HepG2 (cell line): ENCODE measurements around the gene BPIFB6. TPM values are rescaled to one million over a fixed set of nuclear protein-coding genes. Genes with fewer than 3 reads are reported as not detected.

Experiments used
- BORCS8-MEF2B ChIP-seq: sonication (generic); formaldehyde crosslinking; IDR thresholded peaks from 2 replicates; pipeline ENCODE4 v1.8.0; 2022; ENCODE audit warnings: mild to moderate bottlenecking, missing genetic modification reagents
- ETV6 ChIP-seq: sonication (generic); formaldehyde crosslinking; conservative IDR thresholded peaks from 2 replicates; pipeline ENCODE4 v1.4.0; 2020; ENCODE audit warnings: missing genetic modification reagents
- HDAC2 ChIP-seq: sonication (generic); formaldehyde crosslinking; IDR thresholded peaks from 2 replicates; pipeline ENCODE4 v1.4.0; 2020; ENCODE audit warnings: missing genetic modification reagents
- HINFP ChIP-seq: sonication (generic); formaldehyde crosslinking; IDR thresholded peaks from 2 replicates; pipeline ENCODE4 v1.4.0; 2020; ENCODE audit warnings: low read depth, mild to moderate bottlenecking, missing genetic modification reagents
- IRF1 ChIP-seq: sonication (generic); formaldehyde crosslinking; IDR thresholded peaks from 2 replicates; pipeline ENCODE4 v1.4.0; 2020; ENCODE audit warnings: low read depth, mild to moderate bottlenecking, missing genetic modification reagents
- KDM3A ChIP-seq: IDR thresholded peaks from 2 replicates; pipeline ENCODE4 v1.6.1; 2018; ENCODE audit warnings: low read depth, missing compliant biosample characterization
- LCORL ChIP-seq, 2 experiments: fragments of 450-650 bp in 1 of 2; sonication (generic) in 1 of 2; formaldehyde crosslinking in 1 of 2; IDR thresholded peaks; 2 replicates each; pipeline versions ENCODE4 v1.5.0 to v1.6.1; 2017 to 2020; ENCODE audit warnings: antibody characterized with exemption in 1 of 2, missing genetic modification reagents in 1 of 2
- MYC ChIP-seq: sonication (generic); formaldehyde crosslinking; IDR thresholded peaks from 2 replicates; pipeline ENCODE4 v1.9.0; 2021; ENCODE audit warnings: missing genetic modification reagents, borderline replicate concordance
- PAWR ChIP-seq: sonication (generic); formaldehyde crosslinking; IDR thresholded peaks from 2 replicates; pipeline ENCODE4 v1.4.0; 2020; ENCODE audit warnings: missing genetic modification reagents, mild to moderate bottlenecking, borderline replicate concordance
- POLR2AphosphoS5 ChIP-seq: IDR thresholded peaks from 2 replicates; pipeline ENCODE4 v1.6.1; 2012; ENCODE audit warnings: low read depth, low read length
- PRDM10 ChIP-seq: sonication (generic); formaldehyde crosslinking; IDR thresholded peaks from 2 replicates; pipeline ENCODE4 v1.4.0; 2020; ENCODE audit warnings: low read depth, missing genetic modification reagents
- ZFP91 ChIP-seq: sonication (generic); formaldehyde crosslinking; IDR thresholded peaks from 2 replicates; pipeline ENCODE4 v1.9.0; 2022; ENCODE audit warnings: missing genetic modification reagents, mild to moderate bottlenecking, borderline replicate concordance
- ZNF143 ChIP-seq: sonication (generic); formaldehyde crosslinking; IDR thresholded peaks from 2 replicates; pipeline ENCODE4 v1.4.0; 2020; ENCODE audit warnings: missing genetic modification reagents
- ZNF337 ChIP-seq: sonication (generic); formaldehyde crosslinking; IDR thresholded peaks from 2 replicates; pipeline ENCODE4 v1.5.1; 2020; ENCODE audit warnings: missing genetic modification reagents, low read depth, mild to moderate bottlenecking, borderline replicate concordance
- ZNF678 ChIP-seq: sonication (generic); formaldehyde crosslinking; IDR thresholded peaks from 2 replicates; pipeline ENCODE4 v1.4.0; 2020; ENCODE audit warnings: mild to moderate bottlenecking, missing genetic modification reagents
- ZNF710 ChIP-seq: sonication (generic); formaldehyde crosslinking; IDR thresholded peaks from 2 replicates; pipeline ENCODE4 v1.5.0; 2020; ENCODE audit warnings: mild to moderate bottlenecking, missing genetic modification reagents, borderline replicate concordance
- ZNF777 ChIP-seq: sonication (generic); formaldehyde crosslinking; IDR thresholded peaks from 2 replicates; pipeline ENCODE4 v1.4.0; 2020; ENCODE audit warnings: missing genetic modification reagents
- ZNF780A ChIP-seq: sonication (generic); formaldehyde crosslinking; IDR thresholded peaks from 2 replicates; pipeline ENCODE4 v1.8.0; 2022; ENCODE audit warnings: mild to moderate bottlenecking, missing genetic modification reagents, moderate library complexity
- polyA plus RNA-seq, 8 experiments: library from polyadenylated mRNA; depleted of rRNA in 3 of 8; stranded (reverse) in 7 of 8; unstranded in 1 of 8; fragments of >200 nt; fragmentation: Illumina TruSeq in 4 of 8; extraction: Trizol in 4 of 8; gene quantifications; 2 replicates each; pipeline versions ENCODE4 v1.2.1 to v1.2.3, GENCODE V29; 2011 to 2016; ENCODE audit warnings: low read depth in 4 of 8, missing spikeins in 1 of 8, mixed read lengths in 1 of 8; ENCODE audit not compliant: insufficient read depth in 1 of 8
- total RNA-seq, 5 experiments: library from RNA; depleted of rRNA; stranded (reverse); fragments of >200 nt; fragmentation: Illumina TruSeq; extraction: Trizol; gene quantifications; 2 replicates each; pipeline ENCODE4 v1.2.3, GENCODE V29; 2016; ENCODE audit warnings: low read depth in 1 of 5

BPIFB6 gene
- total and polyA plus RNA-seq, 2 of the 13 experiments (the other 11 are each of a cell fraction or from before 2014, with no cell fraction given) = 0.13 to 1.7 TPM

GRCh38 chr20:33005908-33006775, 25.3 kb upstream of the BPIFB6 start (continued):
- TF ChIP-seq PRDM10 (CRISPR knock-in tag) (peak; percentile 83), PAWR (CRISPR knock-in tag) (no peak), ZNF710 (CRISPR knock-in tag) (peak; percentile 52; the same call in 1 of the 2 replicates), ZNF337 (CRISPR knock-in tag) (peak; percentile 71; the same call in 1 of the 2 replicates), HDAC2 (CRISPR knock-in tag) (peak; percentile 99), ZNF678 (CRISPR knock-in tag) (no peak), ETV6 (CRISPR knock-in tag) (peak; percentile 94), HINFP (CRISPR knock-in tag) (peak; percentile 78; the same call in 1 of the 2 replicates), ZNF777 (CRISPR knock-in tag) (no peak; the same call in 1 of the 2 replicates), BORCS8-MEF2B (CRISPR knock-in tag) (peak; percentile 90), ZNF780A (CRISPR knock-in tag) (no peak), IRF1 (peak; percentile 75; the same call in 1 of the 2 replicates), MYC (CRISPR knock-in tag) (peak; percentile 84; the same call in 1 of the 2 replicates), ZFP91 (CRISPR knock-in tag) (peak; percentile 84), POLR2AphosphoS5 (peak; percentile 82), ZNF143 (CRISPR knock-in tag) (0 out of 2 replicates have a peak, but pooled peaks have one; percentile 19), LCORL (IDR thresholded peaks at IDR 0.05) (no peak), LCORL (CRISPR knock-in tag; IDR thresholded peaks at IDR 0.05) (peak; percentile 99), KDM3A (CRISPR knock-in tag) (peak; percentile 92)
